Liver (tissue), 9 donors: ENCODE data around the gene DYRK1A. TPM values are rescaled to one million over a fixed set of nuclear protein-coding genes. Genes with fewer than 3 reads are reported as not detected.

ENCODE experiments used
- DNase-seq: peaks from one replicate; pipeline ENCODE4 v3.0.0-alpha.2; 2017; ENCODE audit warnings: low spot score
- H3K27ac ChIP-seq, 2 donors: one replicate each; pipeline ENCODE4 v1.7.0; 2013; ENCODE audit warnings: inconsistent platforms in 2 of 2, low read length in 2 of 2, control low read depth in 1 of 2, low read depth in 1 of 2, mild to moderate bottlenecking in 1 of 2
- H3K27me3 ChIP-seq, 4 donors: one replicate each; pipeline versions ENCODE4 v1.6.1 to v1.7.0; 2013; ENCODE audit warnings: low read length in 3 of 4, inconsistent platforms in 1 of 4, mild to moderate bottlenecking in 1 of 4, moderate library complexity in 1 of 4; ENCODE audit not compliant: control insufficient read depth in 4 of 4, insufficient read depth in 4 of 4
- H3K36me3 ChIP-seq, 4 donors: one replicate each; pipeline versions ENCODE4 v1.6.1 to v1.7.0; 2013; ENCODE audit warnings: low read length in 3 of 4, mild to moderate bottlenecking in 3 of 4, low read depth in 1 of 4, moderate library complexity in 1 of 4; ENCODE audit not compliant: control insufficient read depth in 4 of 4, insufficient read depth in 3 of 4
- H3K4me1 ChIP-seq, 4 donors: one replicate each; pipeline versions ENCODE4 v1.6.1 to v1.7.0; 2013; ENCODE audit warnings: low read length in 3 of 4, mild to moderate bottlenecking in 3 of 4, moderate library complexity in 1 of 4; ENCODE audit not compliant: control insufficient read depth in 4 of 4, insufficient read depth in 4 of 4
- H3K4me3 ChIP-seq, 3 donors: one replicate each; pipeline versions ENCODE4 v1.6.1 to v1.7.0; 2013; ENCODE audit warnings: low read length in 3 of 3, control low read depth in 1 of 3, low read depth in 1 of 3, mild to moderate bottlenecking in 1 of 3
- H3K9ac ChIP-seq, 2 donors: one replicate each; pipeline ENCODE4 v1.7.0; 2013; ENCODE audit warnings: low read length in 2 of 2, mild to moderate bottlenecking in 2 of 2, moderate library complexity in 2 of 2, control low read depth in 1 of 2, low read depth in 1 of 2
- H3K9me3 ChIP-seq, 4 donors: one replicate each; pipeline versions ENCODE4 v1.6.1 to v1.7.0; 2013; ENCODE audit warnings: low read length in 3 of 4; ENCODE audit not compliant: control insufficient read depth in 4 of 4
- ATF3 ChIP-seq: IDR thresholded peaks from 2 replicates; pipeline ENCODE4 v1.6.1; 2016; ENCODE audit warnings: antibody characterized with exemption
- EGR1 ChIP-seq, 2 donors: IDR thresholded peaks; 2 replicates each; pipeline ENCODE4 v1.6.1; 2016 to 2018; ENCODE audit warnings: antibody characterized with exemption in 2 of 2, low read depth in 2 of 2
- FOXA1 ChIP-seq: IDR thresholded peaks from 2 replicates; pipeline ENCODE4 v1.6.1; 2016; ENCODE audit warnings: antibody characterized with exemption
- FOXA2 ChIP-seq: IDR thresholded peaks from 2 replicates; pipeline ENCODE4 v1.6.1; 2016; ENCODE audit warnings: antibody characterized with exemption
- GABPA ChIP-seq, 2 donors: IDR thresholded peaks in 1 of 2; conservative IDR thresholded peaks in 1 of 2; 2 replicates each; pipeline ENCODE4 v1.6.1; 2016; ENCODE audit warnings: antibody characterized with exemption in 2 of 2, mild to moderate bottlenecking in 1 of 2, moderate library complexity in 1 of 2
- HNF4A ChIP-seq, 2 donors: conservative IDR thresholded peaks; 2 replicates each; pipeline ENCODE4 v1.6.1; 2016; ENCODE audit warnings: antibody characterized with exemption in 2 of 2, mild to moderate bottlenecking in 2 of 2
- HNF4G ChIP-seq: IDR thresholded peaks from 2 replicates; pipeline ENCODE4 v1.6.1; 2016; ENCODE audit warnings: antibody characterized with exemption
- JUND ChIP-seq, 2 donors: IDR thresholded peaks; 2 replicates each; pipeline ENCODE4 v1.6.1; 2016; ENCODE audit warnings: antibody characterized with exemption in 2 of 2
- MAX ChIP-seq: IDR thresholded peaks from 2 replicates; pipeline ENCODE4 v1.6.1; 2016; ENCODE audit warnings: antibody characterized with exemption
- NR2F2 ChIP-seq: IDR thresholded peaks from 2 replicates; pipeline ENCODE4 v1.6.1; 2016; ENCODE audit warnings: antibody characterized with exemption
- RAD21 ChIP-seq, 2 donors: IDR thresholded peaks; 2 replicates each; pipeline ENCODE4 v1.6.1; 2016; ENCODE audit warnings: antibody characterized with exemption in 2 of 2, mild to moderate bottlenecking in 2 of 2
- REST ChIP-seq: IDR thresholded peaks from 2 replicates; pipeline ENCODE4 v1.6.1; 2016; ENCODE audit warnings: antibody characterized with exemption, mild to moderate bottlenecking
- RXRA ChIP-seq, 2 donors: IDR thresholded peaks; 2 replicates each; pipeline ENCODE4 v1.6.1; 2017 to 2018; ENCODE audit warnings: antibody characterized with exemption in 2 of 2, mild to moderate bottlenecking in 1 of 2
- SP1 ChIP-seq: IDR thresholded peaks from 2 replicates; pipeline ENCODE4 v1.6.1; 2018; ENCODE audit warnings: antibody characterized with exemption, mild to moderate bottlenecking
- TAF1 ChIP-seq: conservative IDR thresholded peaks from 2 replicates; pipeline ENCODE4 v1.6.1; 2016; ENCODE audit warnings: antibody characterized with exemption, mild to moderate bottlenecking
- YY1 ChIP-seq: IDR thresholded peaks from 2 replicates; pipeline ENCODE4 v1.6.1; 2016; ENCODE audit warnings: antibody characterized with exemption, mild to moderate bottlenecking
- WGBS: extraction: QIAGEN DNeasy Blood & Tissue Kit; methylation state at CpG from one replicate; pipeline ENCODE4 v1.1.7; 2013; 5-methylcytosine and 5-hydroxymethylcytosine counted together
- polyA plus RNA-seq, 2 donors: library from polyadenylated mRNA; stranded (reverse) in 1 of 2; unstranded in 1 of 2; fragments of 200-250 nt in 1 of 2; fragments of >200 nt in 1 of 2; fragmentation: Nextera tagmentation in 1 of 2; extraction: Ambion mirVana in 1 of 2; gene quantifications; one replicate each; pipeline versions ENCODE4 v1.2.1 to v1.2.3, GENCODE V29; 2013 to 2015
- total RNA-seq, 2 donors: library from RNA; depleted of rRNA; stranded (reverse); fragments of >200 nt; gene quantifications; one replicate each; pipeline ENCODE4 v1.2.3, GENCODE V29; 2014
- TF ChIP-seq, protein P1 (sequence below): IDR thresholded peaks from 2 replicates; pipeline ENCODE4 v1.6.1; 2016; ENCODE audit warnings: antibody characterized with exemption
- donor health status: healthy.
- donor health status: healthy.
- donor health status: healthy.
- donor health status: healthy.
- donor health status: healthy.

The DYRK1A gene
- total and polyA plus RNA-seq, 4 donors: 5.1 to 58.3 (median 22.9) TPM

DNA sequence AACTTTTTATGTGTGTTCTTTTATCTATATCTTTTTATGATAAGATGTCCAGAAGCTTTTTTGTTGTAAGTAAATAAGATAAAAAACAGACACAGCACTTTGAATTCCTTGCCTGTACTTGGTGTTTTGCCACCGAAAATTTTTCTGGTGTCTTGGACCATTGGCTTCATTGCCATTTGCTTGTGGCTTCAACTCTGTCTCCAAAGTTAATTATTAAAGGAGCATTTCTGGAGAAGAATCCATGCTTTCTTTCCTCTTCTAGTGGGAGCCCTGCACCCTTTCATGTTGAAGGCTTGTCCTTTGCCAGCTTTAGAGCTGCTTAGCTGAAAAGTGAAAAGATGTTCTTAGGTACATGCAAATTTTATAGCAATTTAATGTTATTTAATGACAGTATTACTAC lies 112.2 kb downstream of the DYRK1A start:
- H3K4me1 ChIP-seq: peaks cover 0 to 14% (median 3%) of the 10 kb centered on the region in 4 donors
- no peak for DNase-seq
- 26% methylated on average over 1 of the region's 1 CpG for WGBS
- no peak for TF ChIP-seq RAD21 (IDR thresholded peaks at IDR 0.05)
- TF ChIP-seq HNF4A (conservative IDR thresholded peaks at IDR 0.05): peak in 1 of 2 donors; percentile 14
- no peaks in the 10 kb centered on the region for H3K27me3 ChIP-seq
- H3K9me3 ChIP-seq: no peaks in the 10 kb centered on the region
- H3K36me3 ChIP-seq: peaks cover 3 to 24% (median 10%) of the 10 kb centered on the region in 4 donors
- H3K27ac ChIP-seq: no peak overlapping the region
- no peak overlapping the region for H3K9ac ChIP-seq
- H3K4me3 ChIP-seq: no peak overlapping the region

DNA sequence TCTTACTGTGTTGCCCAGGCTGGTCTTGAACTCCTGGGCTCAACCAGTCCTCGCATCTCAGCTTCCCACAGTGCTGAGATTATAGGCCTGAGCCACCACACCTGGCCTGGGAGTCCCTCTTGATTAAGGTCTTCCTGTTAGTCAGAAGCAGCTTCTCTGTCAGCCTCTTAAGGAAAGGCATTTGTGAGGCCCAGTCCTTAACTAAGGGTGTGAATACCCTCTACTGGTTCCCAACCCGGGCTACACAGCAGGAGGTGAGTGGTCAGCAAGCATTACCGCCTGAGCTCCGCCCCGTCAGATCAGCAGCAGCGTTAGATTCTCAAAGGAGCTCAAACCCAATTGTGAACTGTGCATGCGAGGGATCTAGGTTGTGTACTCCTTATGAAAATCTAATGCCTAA lies 117.2 kb downstream of the DYRK1A start:
- Histone ChIP-seq H3K9ac (no peak overlapping the region), H3K27me3 (no peaks in the 10 kb centered on the region), H3K27ac (no peak overlapping the region), H3K4me3 (no peak overlapping the region), H3K4me1 (peaks cover 0 to 2% (median under 1%) of the 10 kb centered on the region in 4 donors), H3K9me3 (no peaks in the 10 kb centered on the region), H3K36me3 (peaks cover 3 to 25% (median 16%) of the 10 kb centered on the region in 4 donors)
- 96% methylated on average over 7 of the region's 7 CpGs for WGBS
- no peak for TF ChIP-seq HNF4G
- no peak for TF ChIP-seq SP1
- no peak for TF ChIP-seq NR2F2
- TF ChIP-seq RXRA (IDR thresholded peaks at IDR 0.05): no peak
- no peak for TF ChIP-seq JUND (IDR thresholded peaks at IDR 0.05)
- TF ChIP-seq MAX: no peak
- TF ChIP-seq, protein P1, sequence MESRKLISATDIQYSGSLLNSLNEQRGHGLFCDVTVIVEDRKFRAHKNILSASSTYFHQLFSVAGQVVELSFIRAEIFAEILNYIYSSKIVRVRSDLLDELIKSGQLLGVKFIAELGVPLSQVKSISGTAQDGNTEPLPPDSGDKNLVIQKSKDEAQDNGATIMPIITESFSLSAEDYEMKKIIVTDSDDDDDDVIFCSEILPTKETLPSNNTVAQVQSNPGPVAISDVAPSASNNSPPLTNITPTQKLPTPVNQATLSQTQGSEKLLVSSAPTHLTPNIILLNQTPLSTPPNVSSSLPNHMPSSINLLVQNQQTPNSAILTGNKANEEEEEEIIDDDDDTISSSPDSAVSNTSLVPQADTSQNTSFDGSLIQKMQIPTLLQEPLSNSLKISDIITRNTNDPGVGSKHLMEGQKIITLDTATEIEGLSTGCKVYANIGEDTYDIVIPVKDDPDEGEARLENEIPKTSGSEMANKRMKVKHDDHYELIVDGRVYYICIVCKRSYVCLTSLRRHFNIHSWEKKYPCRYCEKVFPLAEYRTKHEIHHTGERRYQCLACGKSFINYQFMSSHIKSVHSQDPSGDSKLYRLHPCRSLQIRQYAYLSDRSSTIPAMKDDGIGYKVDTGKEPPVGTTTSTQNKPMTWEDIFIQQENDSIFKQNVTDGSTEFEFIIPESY: no peak
- no peak for TF ChIP-seq HNF4A (conservative IDR thresholded peaks at IDR 0.05)
- no peak for TF ChIP-seq TAF1
- no peak for TF ChIP-seq ATF3
- no peak for TF ChIP-seq YY1
- no peak for TF ChIP-seq RAD21 (IDR thresholded peaks at IDR 0.05)
- TF ChIP-seq FOXA2: no peak
- DNase-seq: no peak

GRCh38 chr21:37484535-37485474 lies 118.2 kb downstream of the DYRK1A start:
- H3K9ac ChIP-seq: no peak overlapping the region
- no peak for DNase-seq
- no peak overlapping the region for H3K4me3 ChIP-seq
- H3K27me3 ChIP-seq: no peaks in the 10 kb centered on the region
- peaks cover 0 to 2% (median 0%) of the 10 kb centered on the region in 4 donors for H3K4me1 ChIP-seq
- 95% methylated on average over 7 of the region's 7 CpGs for WGBS
- H3K36me3 ChIP-seq: peaks cover 3 to 25% (median 16%) of the 10 kb centered on the region in 4 donors
- no peak overlapping the region for H3K27ac ChIP-seq
- H3K9me3 ChIP-seq: no peaks in the 10 kb centered on the region
- no peak for TF ChIP-seq YY1
- no peak for TF ChIP-seq NR2F2
- TF ChIP-seq RAD21 (IDR thresholded peaks at IDR 0.05): no peak
- TF ChIP-seq, protein P1: no peak
- TF ChIP-seq EGR1 (IDR thresholded peaks at IDR 0.05; ENCODE audit: low read depth in 2 of 2): no peak
- TF ChIP-seq SP1: no peak
- TF ChIP-seq HNF4A (conservative IDR thresholded peaks at IDR 0.05): no peak
- no peak for TF ChIP-seq RXRA (IDR thresholded peaks at IDR 0.05)
- no peak for TF ChIP-seq MAX
- no peak for TF ChIP-seq REST
- TF ChIP-seq JUND (IDR thresholded peaks at IDR 0.05): no peak
- no peak for TF ChIP-seq FOXA2
- TF ChIP-seq GABPA (IDR thresholded peaks at IDR 0.05 in 1 of 2, conservative IDR thresholded peaks at IDR 0.05 in 1 of 2): no peak
- TF ChIP-seq TAF1: no peak
- TF ChIP-seq HNF4G: no peak
- no peak for TF ChIP-seq FOXA1
